ENCODE results near the gene RCE1.

The RCE1 gene

DNA sequence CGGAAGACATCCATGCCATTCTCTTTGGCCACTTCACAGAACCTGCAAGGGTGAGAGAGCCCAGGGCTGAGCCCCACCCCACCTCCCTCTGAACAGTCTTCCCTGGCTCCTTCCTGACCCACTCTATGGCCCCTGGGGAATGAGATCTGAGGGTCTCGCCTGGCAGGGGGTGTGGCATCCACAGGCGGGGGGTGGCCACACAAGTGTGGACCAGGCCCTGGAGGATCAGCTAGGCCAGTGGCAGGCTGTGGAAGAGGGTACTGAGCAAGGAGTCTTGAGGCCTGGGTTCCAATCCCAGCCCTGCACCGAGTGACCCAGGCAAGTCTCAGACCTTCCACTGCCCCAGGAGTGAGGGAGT, 8.0 kb downstream of the RCE1 start:
- Histone ChIP-seq H3K4me3 (ENCODE audit: insufficient read depth, low read depth, low read length) (no peak overlapping the region), H3K27ac (ENCODE audit: insufficient read depth, low read depth, low read length, poor library complexity, severe bottlenecking) (no peak overlapping the region), H3K27me3 (ENCODE audit: control insufficient read depth, insufficient read depth, low read length, poor library complexity, severe bottlenecking) (no peaks in the 10 kb centered on the region), H3K36me3 (ENCODE audit: control insufficient read depth, insufficient read depth, low read length) (peaks cover 12% of the 10 kb centered on the region), H3K9me3 (ENCODE audit: control insufficient read depth, low read length) (no peaks in the 10 kb centered on the region), H3K4me1 (ENCODE audit: control insufficient read depth, insufficient read depth, low read length) (peaks cover 7% of the 10 kb centered on the region)
- WGBS, 2 experiments = 87% methylated on average over 4 of the region's 4 CpGs

DNA sequence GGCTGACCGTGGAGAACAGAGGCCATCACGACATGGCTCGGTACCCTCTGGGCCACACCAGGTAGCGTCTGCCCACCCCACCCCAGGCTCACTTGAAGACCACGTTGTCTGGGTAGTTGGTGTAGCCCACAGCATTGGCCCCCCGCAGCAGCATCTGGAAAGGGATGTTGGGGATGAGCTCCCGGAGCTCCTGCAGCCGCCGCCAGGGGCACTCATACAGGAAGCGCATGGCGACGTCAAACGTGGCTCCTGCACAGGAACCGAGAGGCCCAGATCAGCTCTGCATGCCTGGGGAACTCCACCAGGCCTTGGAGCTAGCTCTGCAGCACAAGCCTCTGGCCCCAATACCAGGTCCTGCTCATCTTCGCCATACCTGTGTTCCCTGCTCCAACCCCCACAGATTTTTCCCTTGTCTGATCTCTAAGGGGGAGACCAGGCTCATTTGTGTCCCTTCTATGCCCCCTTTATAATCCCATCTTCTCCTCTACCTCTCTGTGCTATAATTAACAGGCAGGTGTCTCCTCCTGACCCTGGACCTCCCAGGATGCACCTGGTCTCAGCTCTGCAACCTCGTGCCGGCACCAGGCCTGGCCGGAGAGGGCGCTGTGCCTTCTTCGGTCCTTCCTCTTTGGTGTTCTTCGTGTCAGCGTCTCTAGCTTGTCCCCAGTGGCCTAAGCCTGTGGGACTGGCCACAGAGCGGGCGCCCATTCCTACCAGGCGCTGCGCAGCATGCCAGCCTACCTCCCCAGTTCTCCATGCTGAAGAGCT, 8.6 kb downstream of the RCE1 start:
- Histone ChIP-seq H3K27me3 (ENCODE audit: control insufficient read depth, insufficient read depth, low read length, poor library complexity, severe bottlenecking) (no peaks in the 10 kb centered on the region), H3K4me3 (ENCODE audit: insufficient read depth, low read depth, low read length) (no peak overlapping the region), H3K36me3 (ENCODE audit: control insufficient read depth, insufficient read depth, low read length) (peaks cover 7% of the 10 kb centered on the region), H3K4me1 (ENCODE audit: control insufficient read depth, insufficient read depth, low read length) (peaks cover 7% of the 10 kb centered on the region), H3K27ac (ENCODE audit: insufficient read depth, low read depth, low read length, poor library complexity, severe bottlenecking) (no peak overlapping the region), H3K9me3 (ENCODE audit: control insufficient read depth, low read length) (no peaks in the 10 kb centered on the region)
- 83 to 84% methylated on average over 26 of the region's 26 CpGs for WGBS, 2 experiments

DNA sequence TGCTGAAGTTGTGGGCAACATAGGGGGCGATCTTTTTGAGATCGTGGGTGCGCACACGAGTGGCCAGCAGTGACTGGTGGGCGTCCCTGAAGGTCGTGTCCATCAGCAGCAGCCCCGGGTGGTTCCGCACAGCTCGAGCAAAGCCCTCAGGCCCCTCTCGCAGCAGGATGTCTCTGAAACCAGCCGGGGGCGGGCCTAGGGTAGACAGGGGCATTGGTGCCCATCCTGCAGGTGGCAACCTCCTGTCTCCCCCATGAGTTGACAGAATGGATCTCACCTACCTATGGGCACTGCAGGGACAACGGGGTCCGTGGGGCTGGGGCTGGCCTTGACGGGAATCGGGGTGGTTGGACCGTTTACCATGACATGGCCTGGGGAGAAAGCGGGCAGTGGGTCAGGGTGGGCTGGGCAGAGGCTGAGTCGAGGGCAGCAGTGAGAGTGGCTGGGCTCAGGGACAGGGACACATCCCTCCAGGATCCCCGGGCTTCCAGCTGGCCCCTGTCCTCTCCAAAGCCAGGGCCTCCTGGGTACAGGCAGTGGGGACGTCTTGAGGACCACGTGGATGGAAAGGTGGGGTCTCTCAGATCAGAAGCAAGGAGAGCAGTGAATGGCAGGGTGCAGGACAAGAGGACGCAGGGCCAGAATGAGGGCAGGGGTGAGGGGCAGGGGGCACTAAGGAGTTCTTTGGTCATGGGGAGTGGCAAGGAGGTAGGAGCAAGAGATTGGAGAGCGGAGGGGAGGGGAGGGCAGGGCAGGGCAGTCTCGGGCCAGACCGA, 9.4 kb downstream of the RCE1 start:
- no peaks in the 10 kb centered on the region for H3K27me3 ChIP-seq (ENCODE audit: control insufficient read depth, insufficient read depth, low read length, poor library complexity, severe bottlenecking)
- H3K36me3 ChIP-seq (ENCODE audit: control insufficient read depth, insufficient read depth, low read length) = peaks cover 4% of the 10 kb centered on the region
- 92% methylated on average over 26 of the region's 26 CpGs for WGBS, 2 experiments
- H3K27ac ChIP-seq (ENCODE audit: insufficient read depth, low read depth, low read length, poor library complexity, severe bottlenecking) = no peak overlapping the region
- H3K4me1 ChIP-seq (ENCODE audit: control insufficient read depth, insufficient read depth, low read length) = peaks cover 7% of the 10 kb centered on the region
- H3K9me3 ChIP-seq (ENCODE audit: control insufficient read depth, low read length) = no peaks in the 10 kb centered on the region
- no peak overlapping the region for H3K4me3 ChIP-seq (ENCODE audit: insufficient read depth, low read depth, low read length)

DNA sequence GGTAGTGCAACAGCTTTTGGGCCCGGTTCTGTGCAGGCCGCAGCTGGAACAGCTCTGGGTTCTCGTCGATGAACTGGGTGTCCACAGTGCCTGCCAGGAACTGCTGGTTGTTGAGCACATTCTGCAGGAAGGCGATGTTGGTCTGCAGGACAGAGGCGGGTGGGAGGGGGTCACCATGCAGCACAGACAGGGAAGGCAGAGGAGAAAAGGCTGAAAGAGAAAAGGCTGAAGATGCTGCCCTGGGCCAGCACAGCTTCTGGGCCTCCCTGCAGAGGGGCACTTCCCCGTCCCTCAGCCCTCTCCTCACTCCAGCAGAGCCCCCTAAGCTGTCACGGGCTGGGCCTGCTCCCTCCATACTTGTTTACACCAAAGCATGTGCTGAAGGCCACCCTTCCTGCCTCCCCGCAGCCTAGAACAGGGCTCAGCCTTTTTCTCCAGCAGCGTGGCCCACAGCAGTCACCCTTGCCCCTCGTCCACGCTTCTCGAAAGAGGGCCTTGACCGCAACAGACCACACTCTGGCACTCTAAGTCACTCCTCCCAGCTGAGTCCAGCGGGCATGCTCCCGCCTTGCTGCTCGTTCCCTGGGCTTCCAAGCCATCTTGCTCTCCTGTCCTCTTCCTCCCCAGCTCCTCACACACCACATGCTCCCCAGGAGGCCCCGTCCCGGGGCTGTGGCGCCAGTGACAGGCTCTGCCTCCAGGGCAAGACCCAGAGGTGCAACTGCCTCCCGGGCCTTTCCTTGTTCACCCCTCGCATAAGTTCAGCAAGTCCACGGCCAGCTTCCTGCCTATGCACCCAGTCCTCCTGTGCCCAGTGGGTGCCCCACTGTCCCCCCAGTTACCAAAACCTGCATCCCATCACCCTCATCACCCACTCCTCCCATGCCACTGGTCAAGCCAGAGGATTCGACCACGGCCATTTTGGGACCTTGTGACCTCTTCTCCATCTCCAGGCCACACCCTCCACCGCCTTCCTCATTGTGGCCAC, 10.3 kb downstream of the RCE1 start:
- Histone ChIP-seq H3K27ac (ENCODE audit: insufficient read depth, low read depth, low read length, poor library complexity, severe bottlenecking) (no peak overlapping the region), H3K27me3 (ENCODE audit: control insufficient read depth, insufficient read depth, low read length, poor library complexity, severe bottlenecking) (no peaks in the 10 kb centered on the region), H3K9me3 (ENCODE audit: control insufficient read depth, low read length) (no peaks in the 10 kb centered on the region), H3K36me3 (ENCODE audit: control insufficient read depth, insufficient read depth, low read length) (no peaks in the 10 kb centered on the region), H3K4me1 (ENCODE audit: control insufficient read depth, insufficient read depth, low read length) (peaks cover 7% of the 10 kb centered on the region), H3K4me3 (ENCODE audit: insufficient read depth, low read depth, low read length) (no peak overlapping the region)
- WGBS, 2 experiments = 91% methylated on average over 26 of the region's 26 CpGs

DNA sequence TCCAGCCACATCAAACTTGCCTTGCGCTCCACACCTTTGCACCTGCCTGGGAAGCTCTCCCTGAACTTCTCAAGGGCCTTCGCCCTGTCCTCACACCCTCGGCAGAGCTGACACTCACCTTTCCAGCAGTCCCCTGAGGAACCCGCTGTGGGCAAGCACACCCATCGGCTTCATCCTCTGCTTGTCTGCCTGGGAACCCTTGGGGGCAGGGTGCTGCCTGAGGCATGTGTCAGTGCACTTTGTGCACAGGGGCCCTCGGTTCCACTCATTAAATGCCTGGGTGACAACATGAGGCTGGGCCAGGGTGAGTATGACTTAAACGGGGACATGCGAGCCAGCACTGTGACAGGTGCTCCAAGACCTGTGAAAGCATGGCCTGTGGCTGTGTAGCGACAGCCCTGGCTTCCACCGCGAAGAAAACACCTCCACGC, 11.0 kb downstream of the RCE1 start:
- no peak overlapping the region for H3K27ac ChIP-seq (ENCODE audit: insufficient read depth, low read depth, low read length, poor library complexity, severe bottlenecking)
- no peak overlapping the region for H3K4me3 ChIP-seq (ENCODE audit: insufficient read depth, low read depth, low read length)
- no peaks in the 10 kb centered on the region for H3K9me3 ChIP-seq (ENCODE audit: control insufficient read depth, low read length)
- WGBS, 2 experiments = 94% methylated on average over 12 of the region's 12 CpGs
- no peaks in the 10 kb centered on the region for H3K36me3 ChIP-seq (ENCODE audit: control insufficient read depth, insufficient read depth, low read length)
- peaks cover 7% of the 10 kb centered on the region for H3K4me1 ChIP-seq (ENCODE audit: control insufficient read depth, insufficient read depth, low read length)
- H3K27me3 ChIP-seq (ENCODE audit: control insufficient read depth, insufficient read depth, low read length, poor library complexity, severe bottlenecking) = no peaks in the 10 kb centered on the region

DNA sequence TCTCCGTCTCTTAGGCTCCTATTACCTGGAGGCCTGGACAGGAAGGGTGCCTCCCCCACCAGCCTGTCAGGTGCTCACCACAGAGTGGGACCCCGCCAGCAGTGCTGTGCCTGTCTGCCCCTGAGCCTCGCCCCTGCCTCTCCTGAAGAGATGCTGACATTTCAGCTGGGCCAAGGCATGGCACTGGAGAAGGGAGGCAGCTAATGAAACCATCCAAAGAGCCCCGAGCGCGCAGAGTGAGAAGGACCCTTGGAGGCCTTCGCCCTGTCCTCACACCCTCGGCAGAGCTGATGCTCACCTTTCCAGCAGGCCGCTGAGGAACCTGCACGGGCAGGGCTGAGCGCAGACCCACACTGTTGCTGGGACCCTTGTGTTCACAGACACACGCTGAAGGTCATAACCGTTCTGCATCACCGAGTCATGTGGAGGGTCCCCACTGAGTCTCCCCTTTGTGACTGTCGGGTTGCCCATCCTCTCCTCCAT, 11.5 kb downstream of the RCE1 start:
- Histone ChIP-seq H3K9me3 (ENCODE audit: control insufficient read depth, low read length) (no peaks in the 10 kb centered on the region), H3K4me1 (ENCODE audit: control insufficient read depth, insufficient read depth, low read length) (peaks cover 7% of the 10 kb centered on the region), H3K36me3 (ENCODE audit: control insufficient read depth, insufficient read depth, low read length) (no peaks in the 10 kb centered on the region), H3K4me3 (ENCODE audit: insufficient read depth, low read depth, low read length) (no peak overlapping the region), H3K27me3 (ENCODE audit: control insufficient read depth, insufficient read depth, low read length, poor library complexity, severe bottlenecking) (no peaks in the 10 kb centered on the region), H3K27ac (ENCODE audit: insufficient read depth, low read depth, low read length, poor library complexity, severe bottlenecking) (no peak overlapping the region)
- 94 to 95% methylated on average over 15 of the region's 15 CpGs for WGBS, 2 experiments

DNA sequence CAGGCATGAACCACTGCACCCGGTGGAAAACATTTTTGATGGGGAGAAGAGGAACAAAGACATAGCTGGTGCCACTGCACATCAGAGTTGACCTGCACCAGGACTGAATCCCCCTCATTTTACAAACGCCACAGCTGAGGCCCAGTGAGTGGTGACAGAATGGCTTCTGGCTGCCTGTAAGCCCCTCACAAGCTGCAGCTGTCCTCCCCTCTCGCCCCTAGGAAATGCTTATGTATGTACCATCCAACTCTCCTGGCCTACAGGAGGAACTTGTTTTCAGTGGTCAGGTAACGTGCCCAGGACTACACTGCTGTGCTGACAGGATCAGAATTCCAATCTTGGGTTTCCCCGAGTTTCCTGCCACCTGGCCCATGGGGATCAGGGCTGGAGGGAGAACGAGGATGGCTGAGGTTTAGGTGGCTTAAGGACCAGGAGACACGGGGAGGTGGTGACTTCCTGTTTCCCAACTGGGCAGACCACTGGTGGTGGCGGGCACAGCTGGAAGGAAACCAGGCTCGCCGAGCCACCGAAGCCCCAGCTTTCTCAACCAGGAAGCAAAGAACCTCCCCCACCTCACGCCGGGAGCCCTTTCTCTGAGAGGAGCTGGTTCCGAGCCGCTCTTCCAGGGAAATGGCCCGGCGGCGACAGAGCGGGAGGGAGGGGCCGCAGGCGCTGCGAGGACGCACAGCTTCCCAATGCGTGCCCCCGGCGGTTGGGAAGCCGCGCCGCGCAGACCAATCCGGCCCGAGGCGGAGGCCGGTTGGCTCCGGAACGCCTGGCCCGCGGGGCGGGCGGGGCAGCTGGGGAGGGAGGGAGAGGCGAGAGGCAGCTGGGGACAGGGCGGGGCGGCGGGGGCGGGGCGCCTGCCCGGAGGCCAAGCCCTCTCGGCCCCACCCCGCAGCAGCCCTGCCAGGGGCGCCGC, 12.6 kb downstream of the RCE1 start:
- Histone ChIP-seq H3K9me3 (ENCODE audit: control insufficient read depth, low read length) (no peaks in the 10 kb centered on the region), H3K27me3 (ENCODE audit: control insufficient read depth, insufficient read depth, low read length, poor library complexity, severe bottlenecking) (no peaks in the 10 kb centered on the region), H3K27ac (ENCODE audit: insufficient read depth, low read depth, low read length, poor library complexity, severe bottlenecking) (peak overlapping the region; percentile 41), H3K36me3 (ENCODE audit: control insufficient read depth, insufficient read depth, low read length) (no peaks in the 10 kb centered on the region), H3K4me3 (ENCODE audit: insufficient read depth, low read depth, low read length) (peak overlapping the region; percentile 66), H3K4me1 (ENCODE audit: control insufficient read depth, insufficient read depth, low read length) (peaks cover 7% of the 10 kb centered on the region)
- 6 to 7% methylated on average over 51 of the region's 51 CpGs for WGBS, 2 experiments

DNA sequence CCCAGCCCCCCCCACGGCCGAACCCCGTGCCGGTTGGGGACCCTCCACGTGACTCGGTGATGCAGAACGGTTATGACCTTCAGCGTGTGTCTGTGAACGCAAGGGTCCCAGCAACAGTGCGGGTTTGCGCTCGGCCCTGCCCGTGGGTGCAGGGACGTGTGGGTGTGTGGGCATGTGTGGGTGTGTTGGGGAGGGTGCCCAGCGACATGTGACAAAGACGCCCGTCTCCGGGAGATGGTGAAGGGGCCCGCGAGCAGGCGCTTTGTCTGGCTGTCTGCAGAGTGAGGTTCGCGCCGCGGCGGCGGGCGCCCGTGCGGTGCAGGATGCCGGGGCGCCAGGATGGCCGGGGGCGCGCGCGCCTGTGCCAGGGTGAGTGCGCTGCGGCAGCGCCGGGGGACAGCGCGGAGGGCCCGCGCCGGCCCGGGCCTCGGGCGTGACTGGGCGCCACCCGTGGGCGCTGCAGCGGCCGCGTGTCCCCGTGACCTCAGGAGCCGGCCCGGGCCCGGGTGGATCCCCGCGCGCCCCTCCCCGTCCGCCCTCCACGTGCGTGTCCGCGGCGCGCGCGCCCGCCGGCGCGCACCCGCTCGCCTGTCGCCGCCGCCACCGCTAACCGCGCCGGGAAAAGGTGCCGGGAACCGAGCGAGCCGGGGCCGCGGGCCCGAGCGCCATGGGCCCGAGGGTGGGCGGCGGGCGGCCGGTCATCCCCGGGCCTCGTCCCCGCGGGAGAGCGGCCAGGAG, 13.4 kb downstream of the RCE1 start, which contains the start of gene LRFN4:
TSS of gene LRFN4 (plus strand) at position 569 of the 738 bp plus-strand sequence. CDS start 681 bp downstream, outside the sequence.
- peaks cover 7% of the 10 kb centered on the region for H3K4me1 ChIP-seq (ENCODE audit: control insufficient read depth, insufficient read depth, low read length)
- H3K27me3 ChIP-seq (ENCODE audit: control insufficient read depth, insufficient read depth, low read length, poor library complexity, severe bottlenecking) = no peaks in the 10 kb centered on the region
- H3K27ac ChIP-seq (ENCODE audit: insufficient read depth, low read depth, low read length, poor library complexity, severe bottlenecking) = peak within 1 kb of the TSS; percentile 41
- no peaks in the 10 kb centered on the region for H3K36me3 ChIP-seq (ENCODE audit: control insufficient read depth, insufficient read depth, low read length)
- H3K9me3 ChIP-seq (ENCODE audit: control insufficient read depth, low read length) = no peaks in the 10 kb centered on the region
- peak within 1 kb of the TSS; percentile 66 for H3K4me3 ChIP-seq (ENCODE audit: insufficient read depth, low read depth, low read length)
- 0% methylated on average over 103 of the region's 103 CpGs for WGBS, 2 experiments
